ENCODE data around the gene UCP2. TPM values are rescaled to one million over a fixed set of nuclear protein-coding genes. Genes with fewer than 3 reads are reported as not detected.

The UCP2 gene
- total and polyA plus RNA-seq, 11 donors: 11.9 to 170 (median 19.7) TPM

- intact Hi-C loops (cut with DNase I): no loop called here
- WGBS, 4 donors: 94 to 99% (median 97%) methylated on average over 4 of the region's 4 CpGs
- H3K27ac ChIP-seq: no peak overlapping the region
Observed at GRCh38 chr11:74002832-74003231, 20.2 kb upstream of the UCP2 start.

GRCh38 chr11:74001822-74002286 is 19.2 kb upstream of the UCP2 start:
- Histone ChIP-seq H3K27me3 (no peaks in the 10 kb centered on the region), H3K4me3 (no peak overlapping the region), H3K4me1 (peaks cover 0 to 6% (median 0%) of the 10 kb centered on the region in 12 donors), H3K9me3 (no peaks in the 10 kb centered on the region), H3K36me3 (peaks cover 0 to 31% (median 21%) of the 10 kb centered on the region in 9 donors), H3K27ac (no peak overlapping the region)
- no peak for DNase-seq
- WGBS, 4 donors: 80 to 90% (median 85%) methylated on average over 6 to 7 of the region's 7 CpGs
- TF ChIP-seq POLR2A (IDR thresholded peaks at IDR 0.05) (no peak), CTCF (IDR thresholded peaks at IDR 0.05) (no peak)
- ATAC-seq: no peak
- intact Hi-C loops (cut with DNase I): no loop called here

More at GRCh38 chr11:74002832-74003231, 20.2 kb upstream of the UCP2 start:
- H3K4me3 ChIP-seq: no peak overlapping the region
- peaks cover 0 to 8% (median 0%) of the 10 kb centered on the region in 12 donors for H3K4me1 ChIP-seq
- H3K36me3 ChIP-seq: peaks cover 0 to 31% (median 21%) of the 10 kb centered on the region in 9 donors
- H3K9me3 ChIP-seq: no peaks in the 10 kb centered on the region
- ATAC-seq: no peak
- no peak for DNase-seq
- H3K27me3 ChIP-seq: no peaks in the 10 kb centered on the region
- TF ChIP-seq CTCF (IDR thresholded peaks at IDR 0.05): no peak
- TF ChIP-seq POLR2A (IDR thresholded peaks at IDR 0.05): no peak

- DNase-seq (no peak), ATAC-seq (no peak)
- no peaks in the 10 kb centered on the region for H3K9me3 ChIP-seq
- H3K4me1 ChIP-seq: peaks cover 0 to 8% (median 0%) of the 10 kb centered on the region in 12 donors
- no peak for TF ChIP-seq CTCF (IDR thresholded peaks at IDR 0.05)
- no peak for TF ChIP-seq POLR2A (IDR thresholded peaks at IDR 0.05)
- 84 to 91% (median 90%) methylated on average over 14 of the region's 14 CpGs for WGBS, 4 donors
- H3K27me3 ChIP-seq: no peaks in the 10 kb centered on the region
- H3K36me3 ChIP-seq: peaks cover 0 to 31% (median 21%) of the 10 kb centered on the region in 9 donors
- H3K4me3 ChIP-seq: no peak overlapping the region
- intact Hi-C loops (cut with DNase I): no loop called here
- no peak overlapping the region for H3K27ac ChIP-seq
Observed at GRCh38 chr11:74000307-74001133, 17.9 kb upstream of the UCP2 start.

- Histone ChIP-seq H3K9me3 (no peaks in the 10 kb centered on the region), H3K27ac (no peak overlapping the region), H3K4me3 (no peak overlapping the region), H3K27me3 (no peaks in the 10 kb centered on the region), H3K36me3 (peaks cover 0 to 31% (median 18%) of the 10 kb centered on the region in 9 donors), H3K4me1 (peaks cover 0 to 14% (median 0%) of the 10 kb centered on the region in 12 donors)
- DNase-seq: no peak
- no peak for ATAC-seq
- 86 to 93% (median 89%) methylated on average over 8 of the region's 8 CpGs for WGBS, 4 donors
- intact Hi-C loops (cut with DNase I): no loop called here
- TF ChIP-seq POLR2A (IDR thresholded peaks at IDR 0.05) (no peak), CTCF (IDR thresholded peaks at IDR 0.05) (no peak)
Observed at GRCh38 chr11:73999581-74000306, 17.1 kb upstream of the UCP2 start.

Measured in heart left ventricle (tissue), 16 donors.